GM23248 (cell line): ENCODE results near the gene TMEM169. TPM values are rescaled to one million over a fixed set of nuclear protein-coding genes. Genes with fewer than 3 reads are reported as not detected.

Experiments used
- DNase-seq: peaks from one replicate; pipeline ENCODE4 v3.0.0-alpha.2; 2015
- H2AFZ ChIP-seq: fragments of 200-600 bp; sonication (generic); 2 replicates; pipeline ENCODE4 v1.6.1; 2016; ENCODE audit warnings: antibody characterized with exemption
- H3F3A ChIP-seq: fragments of 200-600 bp; sonication (generic); 2 replicates; pipeline ENCODE4 v1.6.1; 2016; ENCODE audit warnings: mild to moderate bottlenecking, antibody characterized with exemption, mixed run types; ENCODE audit not compliant: insufficient read depth
- H3K27ac ChIP-seq: fragments of 200-600 bp; sonication (generic); 2 replicates; pipeline ENCODE4 v1.5.1; 2016; ENCODE audit warnings: mild to moderate bottlenecking
- H3K27me3 ChIP-seq: fragments of 200-600 bp; sonication (generic); replicated peaks from 2 replicates; pipeline ENCODE4 v1.6.1; 2016; ENCODE audit warnings: mild to moderate bottlenecking; ENCODE audit not compliant: insufficient read depth
- H3K36me3 ChIP-seq: fragments of 200-600 bp; sonication (generic); 2 replicates; pipeline ENCODE4 v1.6.1; 2016; ENCODE audit warnings: low read depth, mild to moderate bottlenecking
- H3K4me1 ChIP-seq: fragments of 200-600 bp; sonication (generic); 2 replicates; pipeline ENCODE4 v1.6.1; 2016; ENCODE audit warnings: mild to moderate bottlenecking; ENCODE audit not compliant: insufficient read depth
- H3K4me2 ChIP-seq: fragments of 200-600 bp; sonication (generic); one replicate; pipeline ENCODE4 v1.6.1; 2016; ENCODE audit warnings: mild to moderate bottlenecking; ENCODE audit not compliant: unreplicated experiment
- H3K4me3 ChIP-seq: fragments of 200-600 bp; sonication (generic); 2 replicates; pipeline ENCODE4 v1.5.1; 2016; ENCODE audit warnings: mild to moderate bottlenecking
- H3K79me2 ChIP-seq: fragments of 200-600 bp; sonication (generic); 2 replicates; pipeline ENCODE4 v1.6.1; 2016; ENCODE audit warnings: mild to moderate bottlenecking; ENCODE audit not compliant: insufficient read depth
- H3K9ac ChIP-seq: fragments of 200-600 bp; sonication (generic); 2 replicates; pipeline ENCODE4 v1.6.1; 2016; ENCODE audit warnings: mild to moderate bottlenecking
- H3K9me2 ChIP-seq: fragments of 200-600 bp; sonication (generic); 2 replicates; pipeline ENCODE4 v1.6.1; 2016; ENCODE audit warnings: mixed run types, mild to moderate bottlenecking, moderate library complexity; ENCODE audit not compliant: insufficient read depth
- H3K9me3 ChIP-seq: fragments of 200-600 bp; sonication (generic); one replicate; pipeline ENCODE4 v1.6.1; 2017; ENCODE audit warnings: low read depth
- H4K20me1 ChIP-seq: fragments of 200-600 bp; sonication (generic); 2 replicates; pipeline ENCODE4 v1.6.0; 2016; ENCODE audit not compliant: insufficient read depth
- EZH2 ChIP-seq: fragments of 200-600 bp; sonication (generic); IDR thresholded peaks from 2 replicates; pipeline ENCODE4 v1.6.1; 2018; ENCODE audit warnings: antibody characterized with exemption, mild to moderate bottlenecking; ENCODE audit not compliant: insufficient read depth, poor library complexity, severe bottlenecking
- EZH2phosphoT487 ChIP-seq: fragments of 200-600 bp; sonication (generic); IDR thresholded peaks from 2 replicates; pipeline ENCODE4 v1.6.1; 2018; ENCODE audit warnings: antibody characterized with exemption, moderate library complexity, mild to moderate bottlenecking, low read depth; ENCODE audit not compliant: insufficient read depth
- WGBS, 2 experiments: methylation state at CpG; one replicate each; pipeline ENCODE4 v1.1.6; 2015 to 2017; ENCODE audit warnings: low lambda C conversion rate in 2 of 2, low coverage in 1 of 2; ENCODE audit errors: missing lambda C conversion rate in 2 of 2; 5-methylcytosine and 5-hydroxymethylcytosine counted together
- in situ Hi-C: fragments of 300-500 bp; cut with MboI; formaldehyde crosslinking; loops from 2 replicates; pipeline ENCODE4 v1.15.0; 2020
- polyA plus RNA-seq: library from polyadenylated mRNA; unstranded; fragments of >200 nt; fragmentation: Nextera tagmentation; extraction: Ambion mirVana; gene quantifications from 2 replicates; pipeline ENCODE4 v1.2.1, GENCODE V29; 2016
- total RNA-seq: library from RNA; depleted of rRNA; stranded (reverse); fragments of >200 nt; shearing (Covaris generic); gene quantifications from 2 replicates; pipeline ENCODE4 v1.2.3, GENCODE V29; 2014

TMEM169 gene
- total and polyA plus RNA-seq, 2 experiments from 2014 or later, result under 0.01 to 0.11 TPM

DNA sequence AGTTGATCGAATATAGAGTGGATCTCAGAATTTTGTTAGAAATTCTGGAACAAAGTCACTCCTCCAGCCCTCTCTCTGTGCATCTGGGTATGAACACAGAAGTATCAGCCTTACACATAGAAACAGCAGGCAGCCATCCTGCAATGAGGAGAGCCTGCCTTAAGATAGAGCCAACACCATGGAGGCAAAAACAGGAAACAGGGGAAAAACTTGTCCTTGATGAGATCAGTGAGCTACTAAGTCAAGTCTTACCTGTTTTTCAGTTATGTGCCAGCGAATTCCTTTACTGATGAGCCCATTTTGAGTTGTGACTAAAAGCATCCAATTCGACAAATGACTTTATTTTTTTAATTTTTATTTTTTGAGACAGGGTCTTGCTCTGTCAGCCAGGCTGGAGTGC, 41.8 kb upstream of the TMEM169 start:
- no peak overlapping the region for H3K27ac ChIP-seq
- in situ Hi-C loops, result no loop called here
- TF ChIP-seq EZH2, result no peak
- TF ChIP-seq EZH2phosphoT487, result no peak
- H3K9me3 ChIP-seq, result no peaks in the 10 kb centered on the region
- no peaks in the 10 kb centered on the region for H3K79me2 ChIP-seq
- DNase-seq, result no peak
- no peaks in the 10 kb centered on the region for H3K9me2 ChIP-seq
- H2AFZ ChIP-seq, result no peak overlapping the region
- H3K36me3 ChIP-seq, result no peaks in the 10 kb centered on the region
- WGBS, 2 experiments, result 91 to 94% methylated on average over 3 of the region's 3 CpGs
- H3K27me3 ChIP-seq, result no peaks in the 10 kb centered on the region
- H3F3A ChIP-seq, result no peaks in the 10 kb centered on the region
- H3K4me1 ChIP-seq, result no peaks in the 10 kb centered on the region
- no peak overlapping the region for H3K4me2 ChIP-seq
- H4K20me1 ChIP-seq, result no peaks in the 10 kb centered on the region
- H3K4me3 ChIP-seq, result no peak overlapping the region
- H3K9ac ChIP-seq, result no peak overlapping the region

GRCh38 chr2:216041438-216041837, 40.3 kb upstream of the TMEM169 start:
- Histone ChIP-seq H3K79me2 (no peaks in the 10 kb centered on the region), H3F3A (no peaks in the 10 kb centered on the region), H3K4me2 (no peak overlapping the region), H3K4me1 (no peaks in the 10 kb centered on the region), H3K9me2 (no peaks in the 10 kb centered on the region), H3K27me3 (no peaks in the 10 kb centered on the region), H3K36me3 (no peaks in the 10 kb centered on the region), H4K20me1 (no peaks in the 10 kb centered on the region), H3K4me3 (no peak overlapping the region), H2AFZ (no peak overlapping the region), H3K27ac (no peak overlapping the region), H3K9me3 (no peaks in the 10 kb centered on the region), H3K9ac (no peak overlapping the region)
- DNase-seq, result no peak
- 96% methylated on average over 2 of the region's 2 CpGs for WGBS, 2 experiments
- no peak for TF ChIP-seq EZH2phosphoT487
- no peak for TF ChIP-seq EZH2
- in situ Hi-C loops, result no loop called here

DNA sequence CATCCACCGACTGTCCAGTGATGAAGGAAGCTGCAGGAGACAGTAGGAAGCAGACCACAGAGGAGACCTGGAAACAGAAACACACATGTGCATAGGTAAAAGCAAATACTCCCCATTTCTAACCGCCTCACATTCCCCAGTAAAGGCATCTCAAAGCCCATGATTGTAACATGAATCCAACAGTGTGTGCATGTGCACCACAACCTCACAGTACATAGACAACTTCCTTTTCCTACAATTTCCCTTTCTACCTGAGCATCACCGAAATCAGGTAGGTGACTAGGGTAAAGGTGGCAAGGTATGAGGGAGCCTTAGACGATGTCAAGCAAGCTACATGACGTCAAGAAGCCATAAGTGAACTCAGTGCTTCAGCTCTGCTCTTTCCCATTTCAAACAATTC, 37.8 kb upstream of the TMEM169 start:
- Histone ChIP-seq H3K9ac (no peak overlapping the region), H3K27ac (no peak overlapping the region)

GRCh38 chr2:216044883-216045486, 36.7 kb upstream of the TMEM169 start:
- in situ Hi-C loops, result no loop called here
- no peaks in the 10 kb centered on the region for H4K20me1 ChIP-seq
- H3K9ac ChIP-seq, result no peak overlapping the region
- no peaks in the 10 kb centered on the region for H3K36me3 ChIP-seq
- DNase-seq, result no peak
- H3K27me3 ChIP-seq, result no peaks in the 10 kb centered on the region
- no peak overlapping the region for H2AFZ ChIP-seq
- TF ChIP-seq EZH2phosphoT487 (no peak), EZH2 (no peak)
- H3K4me3 ChIP-seq, result no peak overlapping the region
- no peaks in the 10 kb centered on the region for H3K9me2 ChIP-seq
- no peaks in the 10 kb centered on the region for H3F3A ChIP-seq
- no peaks in the 10 kb centered on the region for H3K9me3 ChIP-seq
- no peaks in the 10 kb centered on the region for H3K79me2 ChIP-seq
- H3K4me1 ChIP-seq, result no peaks in the 10 kb centered on the region
- WGBS, 2 experiments, result 74 to 80% methylated on average over 5 of the region's 5 CpGs
- no peak overlapping the region for H3K27ac ChIP-seq
- no peak overlapping the region for H3K4me2 ChIP-seq

More for the DNA sequence above, 37.8 kb upstream of the TMEM169 start:
- TF ChIP-seq EZH2phosphoT487 (no peak), EZH2 (no peak)
- no peaks in the 10 kb centered on the region for H3K36me3 ChIP-seq
- no peak overlapping the region for H2AFZ ChIP-seq
- H3F3A ChIP-seq, result no peaks in the 10 kb centered on the region
- no peaks in the 10 kb centered on the region for H3K9me3 ChIP-seq
- no peak overlapping the region for H3K4me2 ChIP-seq
- H3K4me1 ChIP-seq, result no peaks in the 10 kb centered on the region
- no peaks in the 10 kb centered on the region for H4K20me1 ChIP-seq
- no peak overlapping the region for H3K4me3 ChIP-seq
- H3K9me2 ChIP-seq, result no peaks in the 10 kb centered on the region
- H3K27me3 ChIP-seq, result no peaks in the 10 kb centered on the region
- in situ Hi-C loops, result no loop called here
- 82 to 90% methylated on average over 5 of the region's 5 CpGs for WGBS, 2 experiments
- no peak for DNase-seq
- H3K79me2 ChIP-seq, result no peaks in the 10 kb centered on the region

- Histone ChIP-seq H3K27me3 (no peaks in the 10 kb centered on the region), H4K20me1 (no peaks in the 10 kb centered on the region), H3K9ac (no peak overlapping the region), H3K9me2 (no peaks in the 10 kb centered on the region), H3F3A (no peaks in the 10 kb centered on the region), H3K27ac (no peak overlapping the region), H3K9me3 (no peaks in the 10 kb centered on the region), H3K79me2 (no peaks in the 10 kb centered on the region), H2AFZ (no peak overlapping the region), H3K36me3 (no peaks in the 10 kb centered on the region), H3K4me3 (no peak overlapping the region), H3K4me2 (no peak overlapping the region), H3K4me1 (no peaks in the 10 kb centered on the region)
- in situ Hi-C loops, result no loop called here
- no peak for DNase-seq
- TF ChIP-seq EZH2phosphoT487 (no peak), EZH2 (no peak)
- 52 to 63% methylated on average over 2 of the region's 2 CpGs for WGBS, 2 experiments
These were observed 34.3 kb upstream of the TMEM169 start for GRCh38 chr2:216047397-216047796.
